HFFc6 (cell line): Measurements from ENCODE around the gene DCBLD1. TPM values are rescaled to one million over a fixed set of nuclear protein-coding genes. Genes with fewer than 3 reads are reported as not detected.

Experiments used
- DNase-seq: peaks from one replicate; pipeline ENCODE4 v3.0.0-alpha.2; 2018
- H3K27ac Mint-ChIP-seq: 2 replicates; pipeline ENCODE4 v1.8.0; 2020; ENCODE audit warnings: mild to moderate bottlenecking, mixed read lengths
- H3K27me3 Mint-ChIP-seq: 2 replicates; pipeline ENCODE4 v1.8.0; 2021; ENCODE audit warnings: mild to moderate bottlenecking, moderate library complexity, mixed read lengths; ENCODE audit not compliant: insufficient read depth
- H3K36me3 Mint-ChIP-seq: 2 replicates; pipeline ENCODE4 v1.8.0; 2021; ENCODE audit warnings: low read depth, mixed read lengths
- H3K4me1 Mint-ChIP-seq: 2 replicates; pipeline ENCODE4 v1.8.0; 2020; ENCODE audit warnings: low read depth, mixed read lengths
- H3K4me3 Mint-ChIP-seq: 2 replicates; pipeline ENCODE4 v1.8.0; 2020; ENCODE audit warnings: mild to moderate bottlenecking, moderate library complexity, mixed read lengths
- H3K9me3 Mint-ChIP-seq: 2 replicates; pipeline ENCODE4 v1.8.0; 2020; ENCODE audit warnings: mild to moderate bottlenecking, mixed read lengths
- CTCF ChIP-seq: fragments of 200-600 bp; sonication (generic); IDR thresholded peaks from 2 replicates; pipeline ENCODE4 v1.5.0; 2021; ENCODE audit warnings: antibody characterized with exemption, mild to moderate bottlenecking
- total RNA-seq, 6 experiments: library from RNA; stranded (reverse); fragmentation: NEBNext Ultra II Directional; extraction: Animal tissue kit (Norgen Biotek cat#: 25700); gene quantifications; 2 replicates in 1 of 6; 3 replicates in 5 of 6; pipeline ENCODE4 v1.2.3, GENCODE V29; 2021

Gene DCBLD1
- total RNA-seq, 6 experiments from 2014 or later, result 29.3 to 41.6 (median 31.9) TPM

GRCh38 chr6:117494694-117495318 is 12.3 kb downstream of the DCBLD1 start:
- H3K4me1 Mint-ChIP-seq, result peaks cover 87% of the 10 kb centered on the region
- TF ChIP-seq CTCF, result no peak
- H3K27ac Mint-ChIP-seq, result peak overlapping the region; percentile 84
- peak overlapping the region; percentile 44; the same call in 1 of the 2 replicates for H3K4me3 Mint-ChIP-seq
- no peaks in the 10 kb centered on the region for H3K27me3 Mint-ChIP-seq
- H3K9me3 Mint-ChIP-seq, result no peaks in the 10 kb centered on the region
- peaks cover 4% of the 10 kb centered on the region; the same call in 1 of the 2 replicates for H3K36me3 Mint-ChIP-seq
- DNase-seq, result no peak

GRCh38 chr6:117495425-117495824 is 13.0 kb downstream of the DCBLD1 start:
- Mint-ChIP-seq H3K4me3 (peak overlapping the region; percentile 62), H3K4me1 (peaks cover 93% of the 10 kb centered on the region), H3K27ac (peak overlapping the region; percentile 84), H3K27me3 (no peaks in the 10 kb centered on the region), H3K36me3 (peaks cover 10% of the 10 kb centered on the region), H3K9me3 (no peaks in the 10 kb centered on the region)
- TF ChIP-seq CTCF, result no peak
- DNase-seq, result no peak

GRCh38 chr6:117495869-117496268 is 13.4 kb downstream of the DCBLD1 start:
- no peak for TF ChIP-seq CTCF
- Mint-ChIP-seq H3K27me3 (no peaks in the 10 kb centered on the region), H3K4me3 (peak overlapping the region; percentile 62), H3K36me3 (peaks cover 10% of the 10 kb centered on the region), H3K27ac (peak overlapping the region; percentile 84), H3K4me1 (peaks cover 93% of the 10 kb centered on the region), H3K9me3 (no peaks in the 10 kb centered on the region)
- peak; percentile 38 for DNase-seq

- Mint-ChIP-seq H3K27ac (peak overlapping the region; percentile 84), H3K36me3 (peaks cover 10% of the 10 kb centered on the region), H3K9me3 (no peaks in the 10 kb centered on the region), H3K27me3 (no peaks in the 10 kb centered on the region), H3K4me1 (peaks cover 91% of the 10 kb centered on the region), H3K4me3 (peak overlapping the region; percentile 62)
- TF ChIP-seq CTCF, result no peak
- DNase-seq, result peak; percentile 44
Measured at GRCh38 chr6:117496383-117496990, 14.0 kb downstream of the DCBLD1 start.

- H3K9me3 Mint-ChIP-seq, result no peaks in the 10 kb centered on the region
- no peak overlapping the region; the same call in 1 of the 2 replicates for H3K4me3 Mint-ChIP-seq
- TF ChIP-seq CTCF, result no peak
- H3K36me3 Mint-ChIP-seq, result peaks cover 17% of the 10 kb centered on the region
- H3K27ac Mint-ChIP-seq, result peak overlapping the region; percentile 85
- DNase-seq, result no peak
- no peaks in the 10 kb centered on the region for H3K27me3 Mint-ChIP-seq
- peaks cover 91% of the 10 kb centered on the region for H3K4me1 Mint-ChIP-seq
Measured at GRCh38 chr6:117497237-117497636, 14.8 kb downstream of the DCBLD1 start.
